ENCODE results near the gene KRT2.

The KRT2 gene

DNA sequence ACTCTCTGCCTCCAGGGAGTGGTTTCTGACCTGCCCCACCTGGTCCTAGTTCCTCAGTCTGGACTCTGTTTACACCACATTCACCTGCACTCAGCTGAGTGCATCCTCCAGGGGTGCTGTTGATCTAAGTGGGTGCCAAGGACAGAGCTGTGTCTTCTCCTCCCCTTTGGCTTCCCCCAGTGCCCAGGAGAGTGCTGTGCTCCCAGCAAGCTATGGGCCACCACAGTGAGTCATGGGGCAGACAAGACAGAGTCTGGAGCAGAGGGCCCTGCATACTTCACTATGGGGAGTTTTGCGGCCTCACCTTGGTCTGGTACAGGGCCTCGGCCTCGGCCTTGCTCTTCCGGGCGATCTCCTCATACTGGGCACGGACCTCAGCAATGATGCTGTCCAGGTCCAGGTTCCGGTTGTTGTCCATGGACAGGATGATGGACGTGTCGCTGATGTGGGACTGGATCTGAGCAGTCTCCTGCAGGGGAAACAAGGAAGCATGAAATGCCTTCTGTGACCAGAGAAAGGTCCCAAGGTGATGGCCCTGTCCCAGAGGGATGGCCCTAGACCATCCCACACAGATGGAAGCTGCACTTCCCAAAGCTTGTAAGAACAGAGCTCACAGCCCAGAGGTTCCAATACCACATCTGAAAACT lies 38.5 kb downstream of the KRT2 start:
- DNase-seq, result no peak

DNA sequence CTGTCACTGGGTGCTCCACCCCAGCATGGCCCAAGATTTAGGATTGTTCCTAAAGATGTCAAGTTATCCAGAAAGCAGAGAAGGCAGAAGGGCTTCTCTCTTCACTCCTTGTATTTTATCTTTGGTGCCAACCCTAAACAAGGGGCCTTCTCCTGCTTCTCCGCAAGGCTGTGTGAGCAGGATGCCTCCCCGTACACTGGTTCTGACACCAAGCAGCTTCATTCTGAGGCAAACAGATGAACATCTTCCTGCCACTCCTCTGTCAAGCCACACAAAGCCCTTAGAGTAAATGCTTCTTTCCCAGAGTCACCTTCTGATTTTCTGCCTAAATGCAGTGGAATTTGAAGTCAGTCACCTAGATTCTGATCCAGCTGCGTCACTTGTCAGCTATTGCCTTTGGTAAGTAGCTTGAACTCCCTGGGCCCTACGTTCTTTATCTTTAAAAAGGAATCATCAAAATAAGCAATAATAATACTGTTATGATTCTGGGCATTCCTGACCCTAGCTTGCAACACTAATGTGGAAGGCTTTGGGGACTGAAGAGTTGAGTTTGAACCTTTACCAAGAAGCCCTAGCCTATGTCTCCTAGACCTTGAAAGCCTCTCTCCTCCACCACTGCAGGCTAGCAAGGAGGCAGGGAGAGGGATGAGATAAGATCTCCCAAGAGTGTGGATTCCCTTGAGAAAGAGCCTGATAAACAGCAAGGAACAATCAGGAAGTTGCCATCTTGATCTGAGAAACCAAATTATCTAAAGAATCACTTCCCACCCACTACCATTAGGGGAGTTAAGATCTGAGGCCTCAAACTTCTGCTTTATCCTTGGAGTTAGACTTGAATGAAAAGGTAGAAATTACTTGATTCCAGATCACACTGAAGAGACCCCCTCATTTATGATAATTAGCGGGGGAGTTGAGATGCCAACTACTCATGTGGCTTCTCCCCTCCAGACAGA lies 39.3 kb downstream of the KRT2 start:
- no peak for DNase-seq

DNA sequence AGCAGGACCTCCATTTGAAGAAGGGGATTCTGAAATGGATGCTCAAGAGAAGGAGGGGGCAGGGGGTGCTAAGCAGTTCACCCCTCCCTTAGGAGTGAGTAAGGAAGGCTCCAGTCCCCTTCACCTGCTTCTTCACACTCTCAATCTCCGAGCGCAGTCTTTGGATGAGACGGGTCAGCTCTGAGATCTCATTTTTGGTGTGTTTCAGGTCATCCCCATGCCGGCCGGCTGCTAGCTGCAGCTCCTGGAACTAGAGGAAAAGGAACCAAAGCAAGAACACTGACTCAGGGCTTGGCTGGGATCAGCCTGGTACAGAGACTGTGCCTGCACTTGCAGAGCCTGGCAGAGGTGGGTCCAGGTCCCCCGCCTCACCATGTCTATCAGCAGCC lies 40.9 kb downstream of the KRT2 start:
- DNase-seq, result no peak

DNA sequence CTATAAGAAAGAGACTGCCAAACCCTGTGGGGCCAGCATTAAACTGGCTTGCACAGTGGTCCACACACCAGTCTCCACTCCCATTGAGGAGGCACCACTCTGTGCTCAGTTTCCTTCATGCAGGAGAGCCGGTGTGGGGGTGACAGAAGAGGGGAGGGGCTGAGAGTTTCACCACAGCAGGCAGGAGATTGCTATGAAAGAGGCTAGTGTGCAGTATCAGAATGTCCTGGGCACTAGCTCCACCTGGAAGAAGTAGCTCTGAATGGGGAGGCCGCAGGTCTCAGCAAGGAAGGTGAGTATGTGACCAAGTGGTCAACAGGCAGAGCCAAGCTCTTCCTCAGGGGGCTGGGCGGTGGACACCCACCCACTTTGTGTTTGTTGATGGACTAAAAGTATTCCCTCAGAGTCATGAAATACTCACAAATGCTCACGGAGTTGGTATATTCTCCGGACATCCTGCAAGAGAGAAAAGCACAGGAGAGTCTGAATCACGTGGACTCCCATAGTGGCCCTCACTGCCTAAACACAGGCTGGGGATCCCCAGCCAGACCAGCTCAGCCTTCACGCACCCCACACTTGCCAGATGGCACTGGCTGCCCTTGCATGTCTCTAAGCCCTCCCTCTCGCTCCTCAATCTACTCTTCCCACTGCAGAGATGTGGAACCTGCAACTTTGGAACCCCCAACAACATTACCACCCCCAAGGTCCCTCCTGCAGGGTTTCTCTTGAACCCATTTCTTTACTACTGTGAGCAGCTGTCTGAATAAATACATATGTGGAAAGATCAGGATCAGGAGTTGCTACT lies 43.0 kb downstream of the KRT2 start:
- no peak for DNase-seq

DNA sequence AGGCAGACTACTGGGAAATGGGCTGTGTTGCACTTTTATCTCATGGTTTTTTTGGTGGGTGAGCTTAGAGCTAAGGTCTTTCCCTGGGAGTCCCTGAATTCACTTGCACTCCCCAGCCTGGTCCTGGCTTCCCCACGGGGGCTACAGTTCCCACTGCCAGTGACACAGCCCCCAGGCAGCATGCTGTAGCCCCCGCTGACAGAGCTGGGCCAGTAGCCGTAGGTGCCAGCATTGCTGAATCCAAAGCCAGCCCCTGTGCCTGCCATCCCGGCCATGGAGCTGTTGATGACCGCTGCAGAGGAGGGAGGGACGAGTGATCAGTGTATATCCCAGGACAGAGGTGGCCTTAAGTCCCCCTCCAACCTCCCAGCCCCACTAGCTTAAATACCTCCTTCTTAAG lies 43.9 kb downstream of the KRT2 start:
- no peak for DNase-seq

DNA sequence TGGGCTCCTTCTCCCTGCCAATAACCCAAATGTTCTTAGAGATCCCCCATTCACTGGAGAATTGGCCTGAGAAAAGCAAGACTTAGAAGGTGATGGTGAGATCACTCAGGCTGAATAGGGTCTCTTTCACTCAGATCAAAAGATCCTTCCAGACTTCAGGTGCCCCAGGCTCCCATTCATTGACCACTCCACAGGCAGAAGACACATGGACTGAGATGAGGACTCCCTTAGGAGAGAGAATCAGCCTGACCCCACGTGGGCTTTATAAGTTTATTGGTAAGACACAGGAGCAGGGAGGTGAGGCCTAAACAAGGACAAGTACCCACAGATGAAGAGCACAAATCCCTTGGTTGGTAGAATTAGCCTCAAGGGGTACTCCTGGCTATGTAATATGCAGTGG lies 44.7 kb downstream of the KRT2 start:
- no peak for DNase-seq

DNA sequence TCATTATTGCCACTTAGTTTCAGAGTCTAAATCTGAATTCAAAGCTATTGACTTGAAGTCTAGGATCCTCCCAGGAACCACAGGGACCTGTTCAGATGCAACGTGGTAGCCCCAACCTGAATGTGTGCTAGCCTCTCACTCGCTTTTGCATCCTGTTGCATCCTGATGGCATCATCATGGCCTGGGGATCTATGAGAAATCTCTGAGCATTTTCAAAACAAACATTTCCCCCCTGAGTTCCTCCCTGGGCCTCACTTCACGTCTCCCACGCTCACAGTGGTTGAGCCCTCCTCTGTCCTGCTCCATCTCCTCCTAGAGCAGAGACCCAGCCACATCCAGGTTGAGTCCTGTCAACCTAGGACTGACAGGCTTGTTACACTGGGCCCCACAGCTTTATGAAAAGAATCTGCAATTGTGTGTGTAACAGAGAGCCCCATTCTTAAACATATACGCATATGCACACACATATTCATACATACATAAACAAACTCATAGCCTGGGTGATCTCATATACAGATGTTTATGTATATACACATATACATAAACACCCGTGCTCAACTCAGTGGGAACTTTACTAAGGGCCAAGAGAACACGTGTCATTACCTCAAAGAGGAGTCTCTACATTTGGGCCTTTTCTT lies 45.3 kb downstream of the KRT2 start:
- no peak for DNase-seq

DNA sequence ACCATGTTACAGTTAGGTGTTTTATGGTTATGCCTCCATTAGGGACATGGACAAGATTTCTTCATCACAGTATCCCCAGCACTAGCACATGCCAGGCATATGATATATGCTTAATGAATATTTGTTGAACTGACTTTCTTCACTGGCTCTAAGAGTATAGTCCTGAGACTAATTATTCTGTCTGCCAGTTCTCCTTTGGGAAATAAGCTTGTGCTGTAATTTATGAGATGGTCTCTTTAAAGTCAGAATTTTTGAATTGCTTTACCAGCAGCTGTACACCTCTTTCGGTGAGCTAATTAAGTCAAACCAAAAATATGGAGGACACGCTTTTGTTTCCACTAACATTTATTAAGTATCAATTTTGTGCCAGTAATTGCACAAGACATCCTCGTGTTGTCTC lies 45.9 kb downstream of the KRT2 start:
- DNase-seq, result no peak

DNA sequence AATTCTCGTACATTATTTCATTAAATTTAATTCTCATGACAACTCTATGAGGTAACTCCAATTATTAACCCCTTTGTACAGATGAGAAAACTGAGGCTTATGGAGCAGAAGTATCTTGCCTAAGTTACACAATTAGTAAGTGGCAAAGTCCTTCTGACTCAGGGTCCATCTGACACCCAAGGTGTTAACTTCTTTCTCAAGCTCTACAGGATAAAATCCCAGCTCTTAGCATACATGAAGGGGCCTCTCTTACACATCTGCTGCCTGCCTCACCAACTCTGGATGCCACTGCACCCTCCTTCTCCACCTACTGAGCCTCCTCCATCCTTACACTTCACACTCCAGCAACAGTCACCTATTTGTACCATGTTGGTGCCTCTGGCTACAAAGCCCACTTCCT lies 46.5 kb downstream of the KRT2 start:
- DNase-seq, result no peak

DNA sequence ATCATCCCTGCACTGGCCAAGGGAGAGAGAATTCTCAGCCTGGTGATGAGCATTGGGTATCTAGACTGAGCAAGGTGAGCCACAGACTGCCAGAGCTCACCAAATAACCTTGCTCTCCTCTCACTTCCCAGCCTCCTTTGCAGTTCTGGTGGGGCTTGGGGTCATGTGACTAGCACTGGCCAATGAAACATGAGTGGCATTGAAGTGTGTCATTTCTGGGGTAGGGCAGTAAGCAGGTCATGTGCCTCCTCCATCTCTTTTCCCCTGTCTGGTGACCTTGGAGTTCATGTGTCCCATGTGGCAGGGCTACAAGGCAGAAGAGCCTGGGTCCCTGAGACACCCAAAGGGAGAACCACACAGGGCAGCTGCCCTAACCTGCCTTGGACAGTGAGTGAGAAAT lies 47.2 kb downstream of the KRT2 start:
- DNase-seq, result no peak

DNA sequence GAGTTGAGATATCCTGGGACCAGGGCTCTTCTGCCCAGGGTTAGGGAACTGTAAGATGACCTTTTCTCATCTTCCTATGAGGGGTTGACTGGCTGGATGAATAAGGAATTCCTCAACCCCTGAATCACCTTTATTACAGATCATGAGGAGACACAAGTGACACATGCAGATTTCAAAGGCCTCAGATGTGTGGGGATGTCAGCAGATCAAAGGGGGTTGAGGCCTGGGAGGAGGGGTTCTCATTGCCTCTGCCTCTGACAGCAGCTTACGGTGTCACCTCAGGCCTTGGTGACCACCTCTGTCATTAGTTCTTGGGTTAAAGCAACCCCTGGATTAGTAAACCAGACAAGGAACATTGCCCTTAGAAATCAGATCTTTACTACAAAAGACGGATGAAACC lies 48.7 kb downstream of the KRT2 start:
- DNase-seq, result no peak

DNA sequence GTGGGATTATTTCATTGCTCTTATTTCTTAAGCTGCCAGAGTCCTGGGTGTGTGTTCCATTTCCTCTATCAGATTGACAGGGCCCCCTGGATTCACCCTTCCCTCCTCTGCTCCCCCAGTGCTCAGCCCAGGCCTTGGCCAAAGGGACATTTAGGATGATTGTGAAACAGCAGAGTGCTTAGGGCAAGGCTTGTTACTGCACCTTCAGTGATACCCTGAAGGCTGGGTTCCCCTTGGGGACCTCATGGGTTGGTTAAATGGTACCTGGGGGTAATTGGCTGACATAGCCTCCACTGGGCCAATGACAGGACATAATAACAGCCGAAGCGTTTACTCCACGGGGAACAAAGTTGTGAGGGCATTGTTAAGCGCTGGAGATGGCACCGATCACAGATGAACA lies 49.5 kb downstream of the KRT2 start:
- no peak for DNase-seq

DNA sequence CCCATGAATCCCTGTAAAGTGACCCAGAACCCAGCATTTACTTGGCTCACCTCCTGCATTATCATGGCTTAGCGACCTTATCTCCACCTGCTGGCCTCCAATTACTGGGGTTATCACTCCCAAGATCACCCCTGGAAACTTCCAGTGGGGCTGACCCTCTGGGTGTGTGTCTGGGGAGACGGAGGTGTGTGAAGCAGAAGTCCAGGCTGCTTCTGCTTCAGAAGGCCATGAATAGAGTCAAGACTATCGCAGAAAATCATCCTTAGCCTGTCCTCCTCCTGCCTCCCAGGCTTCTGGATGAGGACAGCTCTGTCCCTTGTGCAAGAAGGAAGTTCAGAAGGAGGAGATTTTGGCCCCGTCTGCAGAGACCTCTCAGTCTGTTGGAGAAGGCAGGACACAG lies 50.3 kb downstream of the KRT2 start:
- no peak for DNase-seq

DNA sequence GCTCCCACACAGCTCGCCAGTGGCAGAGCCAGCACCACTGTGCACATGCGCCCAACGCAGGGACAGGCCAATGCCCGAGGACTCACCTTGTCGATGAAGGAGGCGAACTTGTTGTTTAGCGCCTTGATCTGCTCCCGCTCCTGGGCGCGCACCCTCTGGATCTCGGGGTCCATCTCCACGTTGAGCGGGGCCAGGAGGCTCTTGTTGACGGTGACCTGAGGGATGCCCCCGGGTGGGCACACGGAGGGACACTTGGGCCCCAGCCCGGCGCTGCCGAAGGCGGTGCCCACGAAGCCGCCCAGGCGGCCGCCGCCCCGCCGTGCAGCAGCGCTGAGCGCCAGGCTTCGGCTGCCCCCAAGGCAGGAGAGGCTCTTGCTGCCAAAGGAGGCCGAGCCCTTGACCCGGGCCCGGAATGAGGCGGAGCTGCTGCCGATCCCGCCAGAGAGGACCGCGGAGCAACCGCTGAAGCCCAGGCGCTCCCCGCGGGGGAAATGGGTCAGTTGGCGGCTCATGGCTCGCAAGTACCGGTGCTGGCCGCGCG lies 51.0 kb downstream of the KRT2 start, which contains the start of gene KRT72:
KRT72 (minus strand) TSS at position 523 of the 541 bp plus-strand sequence; CDS start at position 512, 11 bp downstream.
- no peak for DNase-seq

DNA sequence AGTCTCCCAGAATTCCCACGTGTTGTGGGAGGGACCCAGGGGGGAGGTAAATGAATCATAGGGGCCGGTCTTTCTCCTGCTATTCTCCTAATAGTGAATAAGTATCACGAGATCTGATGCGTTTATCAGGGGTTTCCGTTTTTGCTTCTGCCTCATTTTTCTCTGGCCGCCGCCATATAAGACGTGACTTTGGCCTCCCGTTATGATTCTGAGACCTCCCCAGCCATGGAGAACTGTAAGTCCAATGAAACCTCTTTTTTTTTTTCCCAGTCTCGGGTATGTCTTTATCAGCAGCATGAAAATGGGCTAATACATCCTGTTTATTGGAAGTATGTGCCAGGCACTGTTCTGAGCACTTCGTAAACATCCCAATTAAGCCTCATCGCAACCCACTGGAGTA lies 51.5 kb downstream of the KRT2 start:
- no peak for DNase-seq

DNA sequence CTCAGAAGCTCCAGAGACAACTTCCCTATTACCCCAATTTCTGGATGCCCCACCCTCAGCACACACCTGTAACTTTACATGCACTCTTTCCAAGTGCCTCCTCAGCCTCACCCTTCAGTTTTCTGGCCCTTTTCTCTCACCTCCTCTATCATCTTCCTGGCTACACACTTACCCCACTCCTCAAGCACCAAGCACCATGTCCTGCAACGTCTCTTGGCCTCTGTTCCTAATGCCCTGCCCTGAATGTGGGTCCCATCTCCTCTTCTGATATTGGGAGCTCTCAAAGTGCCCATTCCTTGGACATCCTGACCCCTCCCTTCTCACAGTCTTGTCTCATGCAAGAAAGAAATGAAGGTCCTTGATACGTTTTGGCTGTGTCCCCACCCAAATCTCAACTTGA lies 51.9 kb downstream of the KRT2 start:
- no peak for DNase-seq

DNA sequence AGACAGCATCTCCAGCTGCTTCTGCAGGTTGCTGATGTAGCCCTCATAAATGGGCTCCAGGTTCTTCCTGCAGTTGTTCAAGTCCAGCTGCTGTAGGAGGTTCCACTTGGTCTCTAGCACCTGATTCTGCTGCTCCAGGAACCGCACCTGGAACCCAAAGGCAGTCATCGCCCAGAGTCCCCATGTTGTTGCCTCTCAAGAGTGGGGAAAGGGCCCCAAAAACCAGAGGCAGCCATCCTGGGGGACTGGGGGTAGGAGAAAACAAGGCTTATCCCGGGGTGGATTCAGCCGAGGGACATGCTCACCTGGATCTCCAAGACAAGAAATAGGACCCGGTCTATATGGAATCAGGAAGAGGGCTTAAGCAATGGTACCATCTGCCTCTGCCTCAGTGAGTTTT lies 53.0 kb downstream of the KRT2 start:
- DNase-seq, result no peak
